B cell (primary cell): ENCODE results near the gene RNF166. TPM values are rescaled to one million over a fixed set of nuclear protein-coding genes. Genes with fewer than 3 reads are reported as not detected.

ENCODE experiments used
- ATAC-seq: fragments of 200-7000 bp; cut with Tn5 transposase; one replicate; pipeline ENCODE4 v1.10.0; 2021; ENCODE audit warnings: low read depth, mild to moderate bottlenecking, moderate number of reproducible peaks, moderate library complexity
- CTCF ChIA-PET: fragments of 350-600 bp; sonication (Branson Sonifier 250); formaldehyde crosslinking; loops from one replicate; lab custom pipeline; 2021; ENCODE audit warnings: antibody characterized with exemption, inconsistent platforms; lab: Charles Lee
- POLR2A ChIA-PET: fragments of 350-600 bp; sonication (Branson Sonifier 250); formaldehyde crosslinking; loops from one replicate; lab custom pipeline; 2021; ENCODE audit warnings: antibody characterized with exemption; lab: Charles Lee
- DNase-seq: peaks from one replicate; pipeline ENCODE4 v3.0.0; 2013
- H2AFZ ChIP-seq: 2 replicates; pipeline ENCODE4 v1.6.1; 2012; ENCODE audit warnings: mild to moderate bottlenecking, low read depth, low read length; ENCODE audit not compliant: insufficient read depth, poor library complexity, severe bottlenecking
- H3K27ac ChIP-seq, 2 donors: 1 replicate in 1 of 2; 2 replicates in 1 of 2; pipeline ENCODE4 v1.5.1; 2012 to 2013; ENCODE audit warnings: low read length in 2 of 2, mild to moderate bottlenecking in 2 of 2, moderate library complexity in 1 of 2
- H3K27me3 ChIP-seq, 4 experiments: fragments of 200-600 bp in 1 of 4; sonication (generic) in 1 of 4; replicated peaks in 1 of 4; 1 replicate in 2 of 4; 2 replicates in 2 of 4; pipeline versions ENCODE4 v1.6.1 to v1.7.0; 2013 to 2016; ENCODE audit warnings: low read length in 3 of 4, mild to moderate bottlenecking in 2 of 4, mixed read lengths in 1 of 4, moderate library complexity in 1 of 4; ENCODE audit not compliant: insufficient read depth in 4 of 4, control insufficient read depth in 3 of 4; ENCODE audit errors: control extremely low read depth in 1 of 4
- H3K36me3 ChIP-seq, 2 experiments: replicated peaks in 1 of 2; 1 replicate in 1 of 2; 2 replicates in 1 of 2; pipeline versions ENCODE4 v1.6.1 to v1.7.1; 2013; ENCODE audit warnings: low read length in 1 of 2; ENCODE audit not compliant: insufficient read depth in 2 of 2, control insufficient read depth in 1 of 2; ENCODE audit errors: control extremely low read depth in 1 of 2, extremely low read depth in 1 of 2
- H3K4me1 ChIP-seq, 2 donors: fragments of 200-600 bp in 1 of 2; sonication (generic) in 1 of 2; 1 replicate in 1 of 2; 2 replicates in 1 of 2; pipeline versions ENCODE4 v1.5.1 to v1.6.1; 2013 to 2017; ENCODE audit warnings: low read length in 2 of 2; ENCODE audit not compliant: control insufficient read depth in 2 of 2, insufficient read depth in 2 of 2
- H3K4me2 ChIP-seq: replicated peaks from 2 replicates; pipeline ENCODE3; 2012; ENCODE audit warnings: mild to moderate bottlenecking, low read depth, low read length; ENCODE audit not compliant: poor library complexity, severe bottlenecking
- H3K4me3 ChIP-seq, 5 experiments: fragments of 200-600 bp in 1 of 5; sonication (generic) in 1 of 5; 1 replicate in 3 of 5; 2 replicates in 2 of 5; pipeline versions ENCODE4 v1.5.1 to v1.7.0; 2011 to 2016; ENCODE audit warnings: low read length in 4 of 5, mild to moderate bottlenecking in 4 of 5, low read depth in 2 of 5, control low read depth in 1 of 5, moderate library complexity in 1 of 5; ENCODE audit not compliant: insufficient read depth in 1 of 5; ENCODE audit errors: control extremely low read depth in 1 of 5, extremely low read depth in 1 of 5
- H3K79me2 ChIP-seq: fragments of 200-600 bp; sonication (generic); one replicate; pipeline ENCODE4 v1.6.0; 2016; ENCODE audit warnings: low read length; ENCODE audit not compliant: control insufficient read depth, insufficient read depth
- H3K9ac ChIP-seq: fragments of 200-600 bp; sonication (generic); 2 replicates; pipeline ENCODE4 v1.6.1; 2017; ENCODE audit warnings: mild to moderate bottlenecking, low read length, moderate library complexity
- H3K9me3 ChIP-seq, 3 donors: one replicate each; pipeline versions ENCODE4 v1.6.1 to v1.7.1; 2013; ENCODE audit warnings: low read length in 2 of 3; ENCODE audit not compliant: control insufficient read depth in 2 of 3, insufficient read depth in 1 of 3; ENCODE audit errors: control extremely low read depth in 1 of 3
- H4K20me1 ChIP-seq: 2 replicates; pipeline ENCODE4 v1.6.0; 2012; ENCODE audit warnings: mild to moderate bottlenecking, low read length; ENCODE audit not compliant: insufficient read depth, control insufficient read depth, poor library complexity, severe bottlenecking
- H3K27ac Mint-ChIP-seq: one replicate; pipeline ENCODE4 v1.8.0; 2021; ENCODE audit warnings: mixed read lengths
- H3K27me3 Mint-ChIP-seq: one replicate; pipeline ENCODE4 v1.8.0; 2021; ENCODE audit warnings: mixed read lengths
- H3K4me1 Mint-ChIP-seq: one replicate; pipeline ENCODE4 v1.8.0; 2021; ENCODE audit warnings: mixed read lengths
- H3K4me3 Mint-ChIP-seq: one replicate; pipeline ENCODE4 v1.8.0; 2021; ENCODE audit warnings: mixed read lengths
- H3K9me3 Mint-ChIP-seq: one replicate; pipeline ENCODE4 v1.8.0; 2022; ENCODE audit warnings: mixed read lengths; ENCODE audit not compliant: insufficient read depth
- EZH2 ChIP-seq: IDR thresholded peaks from 2 replicates; pipeline ENCODE4 v1.6.1; 2012; ENCODE audit warnings: borderline replicate concordance, low read depth, mild to moderate bottlenecking, moderate library complexity, low read length; ENCODE audit not compliant: insufficient read depth, poor library complexity, severe bottlenecking
- WGBS: methylation state at CpG from one replicate; pipeline ENCODE4 v1.1.5; 2013; ENCODE audit warnings: missing lambda C conversion rate; ENCODE audit not compliant: insufficient coverage; 5-methylcytosine and 5-hydroxymethylcytosine counted together
- intact Hi-C: fragments of 100-400 bp; cut with micrococcal nuclease; formaldehyde crosslinking; loops from one replicate; pipeline ENCODE4 v1.10.0; 2022
- polyA plus RNA-seq: library from polyadenylated mRNA; depleted of rRNA; stranded (reverse); fragments of >200 nt; gene quantifications from 2 replicates; pipeline ENCODE4 v1.2.3, GENCODE V29; 2012
- total RNA-seq, 2 donors: library from RNA; stranded (reverse); fragments of 120-200 nt in 1 of 2; gene quantifications; 1 replicate in 1 of 2; 2 replicates in 1 of 2; pipeline versions ENCODE4 v1.2.3 to v1.2.4, GENCODE V29; 2013 to 2022
- TF ChIP-seq, protein P1 (sequence below): fragments of 200-600 bp; IDR thresholded peaks from one replicate; pipeline ENCODE4 v1.8.0; 2022; ENCODE audit warnings: antibody characterized with exemption, mild to moderate bottlenecking

RNF166 gene
- total and polyA plus RNA-seq, 2 donors (not counting 1 experiment from before 2014, with no cell fraction given), result 64.1 to 65.0 TPM

DNA sequence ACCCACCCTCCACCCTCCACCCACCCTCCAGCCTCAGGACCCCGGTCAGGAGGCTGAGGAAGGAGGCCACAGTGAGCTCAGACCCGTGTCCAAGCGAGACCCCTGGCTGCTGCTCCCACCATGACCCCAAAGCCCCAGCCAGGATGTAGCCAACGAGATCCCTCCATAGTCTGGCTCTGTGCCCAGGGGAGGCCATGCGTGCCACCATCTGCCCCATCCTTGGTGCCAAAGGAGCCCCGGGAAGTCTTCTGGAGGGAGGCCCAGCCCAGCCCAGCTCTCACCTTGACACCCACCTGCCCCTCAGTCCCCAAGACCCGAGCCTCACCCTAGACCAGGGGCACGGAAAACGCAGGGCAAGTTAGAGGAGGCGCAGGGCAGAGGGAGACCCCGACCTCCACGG lies 44.6 kb upstream of the RNF166 start:
- 95% methylated on average over 12 of the region's 12 CpGs for WGBS
- H3K9ac ChIP-seq, result no peak overlapping the region
- H3K79me2 ChIP-seq, result peaks cover 45% of the 10 kb centered on the region
- ChIA-PET CTCF (interaction anchor here (1.0 to 13.1 kb wide), 3 partner anchors 13 to 33 kb away, joined by 5 to 138 read pairs (median 34); partner anchors contain the start of gene PIEZO1), POLR2A (interaction anchor here (0.7 to 1.0 kb wide), 2 partner anchors 33 to 82 kb away, joined by 3 to 5 read pairs; no protein-coding TSS in a partner anchor)
- no peaks in the 10 kb centered on the region for H3K27me3 ChIP-seq
- no peak overlapping the region for H3K4me3 ChIP-seq
- H3K27me3 Mint-ChIP-seq, result no peaks in the 10 kb centered on the region
- H4K20me1 ChIP-seq, result peaks cover 45% of the 10 kb centered on the region
- no peak overlapping the region for H3K27ac ChIP-seq
- no peak overlapping the region for H2AFZ ChIP-seq
- H3K27ac Mint-ChIP-seq, result no peak overlapping the region
- H3K9me3 Mint-ChIP-seq, result no peaks in the 10 kb centered on the region
- no peak overlapping the region for H3K4me3 Mint-ChIP-seq
- H3K36me3 ChIP-seq, result peaks cover 0 to 2% of the 10 kb centered on the region in 2 experiments
- peaks cover 0 to 5% (median 0%) of the 10 kb centered on the region in 3 donors for H3K9me3 ChIP-seq
- H3K4me2 ChIP-seq, result no peak overlapping the region
- no peak for ATAC-seq
- intact Hi-C loops, result no loop called here
- no peak for DNase-seq
- TF ChIP-seq EZH2, result no peak
- TF ChIP-seq, protein P1, sequence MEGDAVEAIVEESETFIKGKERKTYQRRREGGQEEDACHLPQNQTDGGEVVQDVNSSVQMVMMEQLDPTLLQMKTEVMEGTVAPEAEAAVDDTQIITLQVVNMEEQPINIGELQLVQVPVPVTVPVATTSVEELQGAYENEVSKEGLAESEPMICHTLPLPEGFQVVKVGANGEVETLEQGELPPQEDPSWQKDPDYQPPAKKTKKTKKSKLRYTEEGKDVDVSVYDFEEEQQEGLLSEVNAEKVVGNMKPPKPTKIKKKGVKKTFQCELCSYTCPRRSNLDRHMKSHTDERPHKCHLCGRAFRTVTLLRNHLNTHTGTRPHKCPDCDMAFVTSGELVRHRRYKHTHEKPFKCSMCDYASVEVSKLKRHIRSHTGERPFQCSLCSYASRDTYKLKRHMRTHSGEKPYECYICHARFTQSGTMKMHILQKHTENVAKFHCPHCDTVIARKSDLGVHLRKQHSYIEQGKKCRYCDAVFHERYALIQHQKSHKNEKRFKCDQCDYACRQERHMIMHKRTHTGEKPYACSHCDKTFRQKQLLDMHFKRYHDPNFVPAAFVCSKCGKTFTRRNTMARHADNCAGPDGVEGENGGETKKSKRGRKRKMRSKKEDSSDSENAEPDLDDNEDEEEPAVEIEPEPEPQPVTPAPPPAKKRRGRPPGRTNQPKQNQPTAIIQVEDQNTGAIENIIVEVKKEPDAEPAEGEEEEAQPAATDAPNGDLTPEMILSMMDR, result no peak
- peaks cover 34% of the 10 kb centered on the region for H3K4me1 Mint-ChIP-seq
- peaks cover 18 to 36% of the 10 kb centered on the region in 2 donors for H3K4me1 ChIP-seq

DNA sequence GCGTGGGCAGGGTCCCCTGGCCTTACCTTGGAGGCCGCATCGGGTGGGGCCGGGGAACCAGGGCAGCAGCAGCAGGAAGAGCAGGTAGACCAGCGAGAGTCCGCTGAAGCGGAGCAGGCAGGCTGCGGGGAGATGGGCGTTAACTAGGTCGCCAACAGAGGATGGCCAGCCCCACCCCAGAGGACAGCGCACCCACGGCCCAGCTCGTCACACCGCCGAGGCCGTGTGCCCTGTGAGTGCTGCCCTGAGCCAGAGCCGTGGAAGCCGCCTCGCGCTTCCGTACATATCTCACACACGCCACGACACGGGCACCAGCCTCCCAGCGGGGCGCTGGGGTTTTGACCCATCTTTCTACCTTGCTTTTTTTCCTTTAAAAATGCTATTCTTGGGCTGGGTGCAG lies 43.1 kb upstream of the RNF166 start:
- Histone ChIP-seq H3K4me1 (peaks cover 31 to 49% of the 10 kb centered on the region in 2 donors), H4K20me1 (peaks cover 34% of the 10 kb centered on the region), H2AFZ (no peak overlapping the region), H3K27me3 (no peaks in the 10 kb centered on the region), H3K4me3 (no peak overlapping the region), H3K36me3 (peaks cover 0 to 2% of the 10 kb centered on the region in 2 experiments), H3K27ac (no peak overlapping the region), H3K9me3 (peaks cover 0 to 5% (median 0%) of the 10 kb centered on the region in 3 donors), H3K9ac (no peak overlapping the region), H3K79me2 (peaks cover 33% of the 10 kb centered on the region), H3K4me2 (no peak overlapping the region)
- Mint-ChIP-seq H3K27ac (no peak overlapping the region), H3K9me3 (no peaks in the 10 kb centered on the region), H3K4me3 (no peak overlapping the region), H3K27me3 (no peaks in the 10 kb centered on the region), H3K4me1 (peaks cover 45% of the 10 kb centered on the region)
- POLR2A ChIA-PET, result no interaction called here
- TF ChIP-seq, protein P1, result no peak
- no peak for TF ChIP-seq EZH2
- WGBS, result 93% methylated on average over 24 of the region's 26 CpGs
- ATAC-seq, result no peak
- CTCF ChIA-PET, result interaction anchor here (5.6 to 13.1 kb wide), 2 partner anchors 13 to 34 kb away, joined by 41 to 138 read pairs; partner anchors contain the start of gene PIEZO1
- DNase-seq, result no peak
- intact Hi-C loops, result no loop called here
